IPS-18c (cell line): Measurements from ENCODE around the gene NTRK2.

Experiments used
- H3K4me3 ChIP-seq: 2 replicates; pipeline ENCODE4 v1.7.0; 2013; ENCODE audit warnings: low read depth, mild to moderate bottlenecking, low read length, moderate library complexity; ENCODE audit not compliant: insufficient read depth
- H3K9me3 ChIP-seq: one replicate; pipeline ENCODE4 v1.6.1; 2013; ENCODE audit warnings: mild to moderate bottlenecking, low read length, moderate library complexity; ENCODE audit not compliant: control insufficient read depth, insufficient read depth

NTRK2 gene

GRCh38 chr9:84709056-84709455 is 39.5 kb downstream of the NTRK2 start:
- H3K9me3 ChIP-seq = no peaks in the 10 kb centered on the region
- no peak overlapping the region for H3K4me3 ChIP-seq

- H3K9me3 ChIP-seq = no peaks in the 10 kb centered on the region
These were observed 41.3 kb downstream of the NTRK2 start for GRCh38 chr9:84710701-84711397.

GRCh38 chr9:84711398-84711777 is 41.9 kb downstream of the NTRK2 start:
- Histone ChIP-seq H3K4me3 (no peak overlapping the region), H3K9me3 (no peaks in the 10 kb centered on the region)

More at GRCh38 chr9:84710701-84711397, 41.3 kb downstream of the NTRK2 start:
- no peak overlapping the region for H3K4me3 ChIP-seq

- H3K4me3 ChIP-seq = no peak overlapping the region
- H3K9me3 ChIP-seq = no peaks in the 10 kb centered on the region
These were observed 42.4 kb downstream of the NTRK2 start for GRCh38 chr9:84711936-84712335.

- H3K9me3 ChIP-seq = no peaks in the 10 kb centered on the region
- H3K4me3 ChIP-seq = no peak overlapping the region
These were observed 46.7 kb downstream of the NTRK2 start for GRCh38 chr9:84716217-84716616.

GRCh38 chr9:84718476-84718875 is 48.9 kb downstream of the NTRK2 start:
- H3K9me3 ChIP-seq = no peaks in the 10 kb centered on the region
- no peak overlapping the region for H3K4me3 ChIP-seq

GRCh38 chr9:84722388-84722989 is 53.0 kb downstream of the NTRK2 start:
- H3K9me3 ChIP-seq = no peaks in the 10 kb centered on the region
- no peak overlapping the region for H3K4me3 ChIP-seq

GRCh38 chr9:84723426-84723825 is 53.9 kb downstream of the NTRK2 start:
- Histone ChIP-seq H3K4me3 (no peak overlapping the region), H3K9me3 (no peaks in the 10 kb centered on the region)

- Histone ChIP-seq H3K9me3 (no peaks in the 10 kb centered on the region), H3K4me3 (no peak overlapping the region)
These were observed 62.2 kb downstream of the NTRK2 start for GRCh38 chr9:84731696-84732095.

GRCh38 chr9:84736081-84736480 is 66.6 kb downstream of the NTRK2 start:
- Histone ChIP-seq H3K4me3 (no peak overlapping the region), H3K9me3 (no peaks in the 10 kb centered on the region)

- no peak overlapping the region for H3K4me3 ChIP-seq
These were observed 67.0 kb downstream of the NTRK2 start for GRCh38 chr9:84736536-84736935.

GRCh38 chr9:84738353-84738752 is 68.8 kb downstream of the NTRK2 start:
- Histone ChIP-seq H3K9me3 (no peaks in the 10 kb centered on the region), H3K4me3 (no peak overlapping the region)

More at GRCh38 chr9:84736536-84736935, 67.0 kb downstream of the NTRK2 start:
- no peaks in the 10 kb centered on the region for H3K9me3 ChIP-seq

- no peak overlapping the region for H3K4me3 ChIP-seq
- H3K9me3 ChIP-seq = no peaks in the 10 kb centered on the region
These were observed 72.7 kb downstream of the NTRK2 start for GRCh38 chr9:84742261-84742660.

GRCh38 chr9:84744195-84744594 is 74.7 kb downstream of the NTRK2 start:
- no peaks in the 10 kb centered on the region for H3K9me3 ChIP-seq
- H3K4me3 ChIP-seq = no peak overlapping the region

GRCh38 chr9:84744726-84745125 is 75.2 kb downstream of the NTRK2 start:
- Histone ChIP-seq H3K9me3 (no peaks in the 10 kb centered on the region), H3K4me3 (no peak overlapping the region)

GRCh38 chr9:84748112-84748511 is 78.6 kb downstream of the NTRK2 start:
- no peaks in the 10 kb centered on the region for H3K9me3 ChIP-seq
- no peak overlapping the region for H3K4me3 ChIP-seq

GRCh38 chr9:84750152-84750865 is 80.8 kb downstream of the NTRK2 start:
- Histone ChIP-seq H3K9me3 (no peaks in the 10 kb centered on the region), H3K4me3 (no peak overlapping the region)

- Histone ChIP-seq H3K4me3 (no peak overlapping the region), H3K9me3 (no peaks in the 10 kb centered on the region)
These were observed 82.4 kb downstream of the NTRK2 start for GRCh38 chr9:84751921-84752320.
